ENCODE measurements around the gene CNDP2. TPM values are rescaled to one million over a fixed set of nuclear protein-coding genes. Genes with fewer than 3 reads are reported as not detected.
A peak's percentile ranks its signal among the peaks of the same experiment; 100 is the strongest.
"Not testable (repeated sequence)": the region's sequence is repeated elsewhere in the genome, so short reads cannot be mapped to it uniquely, and the experiment has no call there.

The CNDP2 gene
- total RNA-seq, 8 experiments from 2014 or later, result 42.5 to 222 (median 75.9) TPM

- whole genome bisulfite sequencing, 10 experiments, result 93 to 100% (median 98%) methylated on average over 1 to 19 of the region's 35 CpGs; no CpG with 5 or more reads in 3 of the 10 experiments
- no peaks in the 10 kb centered on the region for H3K4me1 ChIP-seq (replicated peaks in 1 of 2)
- no peak overlapping the region for H3K27ac ChIP-seq
- H3K4me3 ChIP-seq, result no peak overlapping the region
- ATAC-seq (replicated peaks in 6 of 8), result no peak
- in situ Hi-C loops (cut with MboI; ENCODE audit: low pct_unique_long_range_greater_than_20kb in 2 of 9, low sequenced_read_pairs in 9 of 9, unreplicated experiment in 9 of 9), result no loop called here
Measured at GRCh38 chr18:74516271-74517235, 20.4 kb downstream of the CNDP2 start.

- 92 to 100% (median 98%) methylated on average over 2 to 7 of the region's 15 CpGs; no CpG with 5 or more reads in 3 of the 10 experiments for WGBS, 10 experiments
- no peak for ATAC-seq (replicated peaks in 6 of 8)
- no peaks in the 10 kb centered on the region for H3K4me1 ChIP-seq (replicated peaks in 1 of 2)
- in situ Hi-C loops (cut with MboI; ENCODE audit: low pct_unique_long_range_greater_than_20kb in 2 of 9, low sequenced_read_pairs in 9 of 9, unreplicated experiment in 9 of 9), result no loop called here
- H3K4me3 ChIP-seq, result no peak overlapping the region
- no peak overlapping the region for H3K27ac ChIP-seq
Measured at GRCh38 chr18:74517236-74517630, 21.1 kb downstream of the CNDP2 start.

- ATAC-seq (replicated peaks in 6 of 8), result no peak
- Histone ChIP-seq H3K4me3 (no peak overlapping the region), H3K27ac (no peak overlapping the region), H3K4me1 (replicated peaks in 1 of 2) (no peaks in the 10 kb centered on the region)
- in situ Hi-C loops (cut with MboI; ENCODE audit: low pct_unique_long_range_greater_than_20kb in 2 of 9, low sequenced_read_pairs in 9 of 9, unreplicated experiment in 9 of 9), result no loop called here
- WGBS, 10 experiments, result 81 to 100% (median 100%) methylated on average over 1 to 15 of the region's 32 CpGs; no CpG with 5 or more reads in 1 of the 10 experiments
Measured at GRCh38 chr18:74518456-74519295, 22.5 kb downstream of the CNDP2 start.

GRCh38 chr18:74519320-74520095 is 23.3 kb downstream of the CNDP2 start:
- Histone ChIP-seq H3K4me3 (no peak overlapping the region), H3K27ac (no peak overlapping the region), H3K4me1 (replicated peaks in 1 of 2) (peaks cover 2 to 6% of the 10 kb centered on the region in 2 donors)
- in situ Hi-C loops (cut with MboI; ENCODE audit: low pct_unique_long_range_greater_than_20kb in 2 of 9, low sequenced_read_pairs in 9 of 9, unreplicated experiment in 9 of 9), result no loop called here
- no peak for ATAC-seq (replicated peaks in 6 of 8)
- 83 to 100% (median 96%) methylated on average over 2 to 10 of the region's 18 CpGs; no CpG with 5 or more reads in 2 of the 10 experiments for WGBS, 10 experiments

- WGBS, 10 experiments, result 67 to 97% (median 89%) methylated on average over 1 to 12 of the region's 14 CpGs; no CpG with 5 or more reads in 3 of the 10 experiments
- in situ Hi-C loops (cut with MboI; ENCODE audit: low pct_unique_long_range_greater_than_20kb in 2 of 9, low sequenced_read_pairs in 9 of 9, unreplicated experiment in 9 of 9), result no loop called here
- peaks cover 2 to 6% of the 10 kb centered on the region in 2 donors for H3K4me1 ChIP-seq (replicated peaks in 1 of 2)
- H3K4me3 ChIP-seq, result no peak overlapping the region
- no peak for ATAC-seq (replicated peaks in 6 of 8)
- no peak overlapping the region for H3K27ac ChIP-seq
Measured at GRCh38 chr18:74520096-74520833, 24.1 kb downstream of the CNDP2 start.

- no peak for ATAC-seq (replicated peaks in 6 of 8)
- no peak overlapping the region for H3K27ac ChIP-seq
- 90 to 100% (median 99%) methylated on average over 1 to 10 of the region's 15 CpGs; no CpG with 5 or more reads in 2 of the 10 experiments for WGBS, 10 experiments
Measured at GRCh38 chr18:74521068-74521725, 25.0 kb downstream of the CNDP2 start.

GRCh38 chr18:74522635-74523548 is 26.7 kb downstream of the CNDP2 start:
- H3K4me1 ChIP-seq (replicated peaks in 1 of 2), result peaks cover 2 to 6% of the 10 kb centered on the region in 2 donors
- 71 to 100% (median 95%) methylated on average over 3 to 12 of the region's 23 CpGs; no CpG with 5 or more reads in 2 of the 10 experiments for WGBS, 10 experiments
- in situ Hi-C loops (cut with MboI; ENCODE audit: low pct_unique_long_range_greater_than_20kb in 2 of 9, low sequenced_read_pairs in 9 of 9, unreplicated experiment in 9 of 9), result no loop called here
- no peak overlapping the region for H3K4me3 ChIP-seq
- peak in 1 of 8 experiments; percentile 9 for ATAC-seq (replicated peaks in 6 of 8)
- no peak overlapping the region for H3K27ac ChIP-seq

More at GRCh38 chr18:74521068-74521725, 25.0 kb downstream of the CNDP2 start:
- in situ Hi-C loops (cut with MboI; ENCODE audit: low pct_unique_long_range_greater_than_20kb in 2 of 9, low sequenced_read_pairs in 9 of 9, unreplicated experiment in 9 of 9), result no loop called here
- peaks cover 2 to 6% of the 10 kb centered on the region in 2 donors for H3K4me1 ChIP-seq (replicated peaks in 1 of 2)
- no peak overlapping the region for H3K4me3 ChIP-seq

GRCh38 chr18:74524097-74524496 is 27.9 kb downstream of the CNDP2 start:
- peak in 7 of 8 experiments; percentile 26 to 91 (median 80) for ATAC-seq (replicated peaks in 6 of 8)
- in situ Hi-C loops (cut with MboI; ENCODE audit: low pct_unique_long_range_greater_than_20kb in 2 of 9, low sequenced_read_pairs in 9 of 9, unreplicated experiment in 9 of 9), result no loop called here
- Histone ChIP-seq H3K4me1 (replicated peaks in 1 of 2) (peaks cover 2 to 6% of the 10 kb centered on the region in 2 donors), H3K27ac (no peak overlapping the region), H3K4me3 (no peak overlapping the region)
- WGBS, 10 experiments, result 20 to 96% (median 66%) methylated on average over 1 to 3 of the region's 5 CpGs; no CpG with 5 or more reads in 3 of the 10 experiments

GRCh38 chr18:74524915-74525314 is 28.8 kb downstream of the CNDP2 start:
- 80 to 100% (median 91%) methylated on average over 2 to 4 of the region's 7 CpGs; no CpG with 5 or more reads in 2 of the 10 experiments for WGBS, 10 experiments
- ATAC-seq (replicated peaks in 6 of 8); H3K27ac ChIP-seq; in situ Hi-C loops (cut with MboI; ENCODE audit: low pct_unique_long_range_greater_than_20kb in 2 of 9, low sequenced_read_pairs in 9 of 9, unreplicated experiment in 9 of 9); H3K4me3 ChIP-seq; H3K4me1 ChIP-seq (replicated peaks in 1 of 2): not testable (repeated sequence)

GRCh38 chr18:74525741-74526140 is 29.6 kb downstream of the CNDP2 start:
- no peak overlapping the region for H3K4me3 ChIP-seq
- in situ Hi-C loops (cut with MboI; ENCODE audit: low pct_unique_long_range_greater_than_20kb in 2 of 9, low sequenced_read_pairs in 9 of 9, unreplicated experiment in 9 of 9), result no loop called here
- no peak overlapping the region for H3K27ac ChIP-seq
- peaks cover 2 to 6% of the 10 kb centered on the region in 2 donors for H3K4me1 ChIP-seq (replicated peaks in 1 of 2)
- 43 to 100% (median 96%) methylated on average over 1 to 5 of the region's 9 CpGs; no CpG with 5 or more reads in 4 of the 10 experiments for WGBS, 10 experiments
- no peak for ATAC-seq (replicated peaks in 6 of 8)

Measured in motor neuron (in vitro differentiated cells).